SU-DHL-6 (cell line): ENCODE data around the gene BRI3BP.

Experiments used
- H2AFZ ChIP-seq: fragments of 200-600 bp; sonication (generic); 2 replicates; pipeline ENCODE4 v1.6.1; 2014; ENCODE audit warnings: low read depth, mild to moderate bottlenecking, moderate library complexity, mixed read lengths, antibody characterized with exemption, low read length; ENCODE audit not compliant: severe bottlenecking
- H3F3A ChIP-seq: fragments of 200-600 bp; shearing (Covaris generic); 2 replicates; pipeline ENCODE4 v1.6.0; 2016; ENCODE audit warnings: antibody characterized with exemption, mild to moderate bottlenecking; ENCODE audit not compliant: insufficient read depth
- H3K27ac ChIP-seq: fragments of 200-600 bp; sonication (generic); 2 replicates; pipeline ENCODE4 v1.5.1; 2016; ENCODE audit warnings: low read depth, mild to moderate bottlenecking, low read length, moderate library complexity, mixed read lengths
- H3K27me3 ChIP-seq: fragments of 200-600 bp; sonication (generic), shearing (Covaris generic); 2 replicates; pipeline ENCODE4 v1.6.0; 2014; ENCODE audit warnings: mild to moderate bottlenecking, low read length
- H3K36me3 ChIP-seq: fragments of 200-600 bp; sonication (generic); 2 replicates; pipeline ENCODE4 v1.6.1; 2014; ENCODE audit warnings: mild to moderate bottlenecking, low read length, mixed read lengths
- H3K4me2 ChIP-seq: fragments of 300-600, 200-600 bp; shearing (Covaris generic), sonication (generic); 2 replicates; pipeline ENCODE4 v1.6.0; 2014; ENCODE audit warnings: low read length, low read depth, mild to moderate bottlenecking; ENCODE audit not compliant: poor library complexity, severe bottlenecking
- H3K4me3 ChIP-seq: fragments of 200-600 bp; sonication (generic); 2 replicates; pipeline ENCODE4 v1.5.1; 2014; ENCODE audit warnings: antibody characterized with exemption, low read length, mild to moderate bottlenecking, mixed read lengths; ENCODE audit not compliant: insufficient read depth, poor library complexity, severe bottlenecking
- H3K79me2 ChIP-seq: fragments of 200-600 bp; sonication (generic); 2 replicates; pipeline ENCODE4 v1.6.1; 2014; ENCODE audit warnings: mild to moderate bottlenecking, low read length, moderate library complexity; ENCODE audit not compliant: insufficient read depth
- H3K9ac ChIP-seq: fragments of 200-600 bp; sonication (generic); 2 replicates; pipeline ENCODE4 v1.7.0; 2014; ENCODE audit warnings: mild to moderate bottlenecking, low read length
- H3K9me2 ChIP-seq: fragments of 200-600 bp; sonication (generic); replicated peaks from 2 replicates; pipeline ENCODE4 v1.6.1; 2014; ENCODE audit warnings: low read length; ENCODE audit not compliant: insufficient read depth
- H3K9me3 ChIP-seq: fragments of 200-600 bp; sonication (generic); 2 replicates; pipeline ENCODE4 v1.6.1; 2014; ENCODE audit warnings: low read length, mixed read lengths; ENCODE audit not compliant: insufficient read depth
- H4K20me1 ChIP-seq: fragments of 200-600 bp; sonication (generic); 2 replicates; pipeline ENCODE4 v1.6.1; 2014; ENCODE audit warnings: low read depth, mild to moderate bottlenecking, antibody characterized with exemption, low read length, moderate library complexity, mixed read lengths
- CTCF ChIP-seq: fragments of 200-600 bp; sonication (generic); IDR thresholded peaks from one replicate; pipeline ENCODE4 v1.5.1; 2017; ENCODE audit warnings: antibody characterized with exemption, mild to moderate bottlenecking, low read length, moderate library complexity; ENCODE audit not compliant: insufficient read depth, poor library complexity, severe bottlenecking
- EZH2phosphoT487 ChIP-seq: fragments of 200-600 bp; sonication (generic), shearing (Covaris generic); conservative IDR thresholded peaks from 2 replicates; pipeline ENCODE4 v1.6.1; 2018; ENCODE audit warnings: mild to moderate bottlenecking, antibody characterized with exemption, low read length, moderate library complexity, mixed read lengths

Gene BRI3BP

GRCh38 chr12:124954771-124955170 is 38.7 kb upstream of the BRI3BP start:
- no peak overlapping the region for H3K27ac ChIP-seq
- H3K4me3 ChIP-seq, result no peak overlapping the region
- no peaks in the 10 kb centered on the region for H3K9me2 ChIP-seq
- TF ChIP-seq EZH2phosphoT487 (no peak), CTCF (no peak)
- H3F3A ChIP-seq, result no peaks in the 10 kb centered on the region
- no peak overlapping the region for H3K4me2 ChIP-seq
- no peaks in the 10 kb centered on the region for H3K27me3 ChIP-seq
- H2AFZ ChIP-seq, result no peak overlapping the region
- H3K9me3 ChIP-seq, result no peaks in the 10 kb centered on the region
- no peaks in the 10 kb centered on the region for H3K36me3 ChIP-seq
- no peak overlapping the region for H3K9ac ChIP-seq
- H3K79me2 ChIP-seq, result no peaks in the 10 kb centered on the region
- H4K20me1 ChIP-seq, result no peaks in the 10 kb centered on the region

DNA sequence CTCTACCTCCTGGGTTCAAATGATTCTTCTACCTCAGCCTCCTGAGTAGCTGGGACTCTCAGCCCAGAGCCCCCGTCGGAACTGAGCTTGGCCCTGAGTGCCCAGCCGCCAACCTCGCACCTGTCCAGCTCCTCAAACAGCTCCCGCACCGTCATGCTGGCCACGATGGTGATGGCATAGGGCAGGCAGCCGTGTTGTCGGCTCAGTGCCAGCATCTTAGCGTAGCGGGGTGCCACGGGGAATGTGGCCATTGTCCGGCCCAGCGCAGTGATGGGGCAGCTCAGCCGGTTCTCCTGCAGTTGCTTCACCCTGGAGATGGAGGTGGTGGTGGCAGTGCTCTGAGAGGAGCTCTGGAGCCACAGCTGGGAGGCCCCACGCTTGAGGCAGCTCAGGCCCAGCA is 36.9 kb upstream of the BRI3BP start:
- no peaks in the 10 kb centered on the region; the same call in 1 of the 2 replicates for H3K36me3 ChIP-seq
- H3F3A ChIP-seq, result no peaks in the 10 kb centered on the region
- H4K20me1 ChIP-seq, result no peaks in the 10 kb centered on the region
- no peaks in the 10 kb centered on the region for H3K79me2 ChIP-seq
- H3K9me2 ChIP-seq, result no peaks in the 10 kb centered on the region
- no peak overlapping the region for H2AFZ ChIP-seq
- no peak overlapping the region for H3K4me3 ChIP-seq
- H3K27me3 ChIP-seq, result no peaks in the 10 kb centered on the region
- no peak overlapping the region for H3K9ac ChIP-seq
- no peaks in the 10 kb centered on the region for H3K9me3 ChIP-seq
- no peak overlapping the region for H3K4me2 ChIP-seq
- TF ChIP-seq EZH2phosphoT487 (no peak), CTCF (no peak)
- H3K27ac ChIP-seq, result no peak overlapping the region

DNA sequence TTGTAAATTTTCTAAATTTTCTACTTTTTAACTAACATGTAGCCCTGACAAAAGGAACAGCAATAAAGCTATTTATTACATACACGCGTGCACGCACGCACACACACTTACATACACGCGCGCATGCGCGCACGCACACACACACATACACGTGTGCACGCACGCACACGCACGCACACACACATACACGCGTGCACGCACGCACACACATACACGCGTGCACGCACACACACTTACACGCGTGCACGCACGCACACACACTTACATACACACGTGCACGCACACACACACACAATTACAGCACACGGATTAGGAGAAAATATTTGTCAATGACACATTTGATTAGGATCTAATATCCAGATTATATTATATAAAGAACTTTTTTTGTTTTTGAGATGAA is 32.4 kb upstream of the BRI3BP start:
- H3F3A ChIP-seq, result no peaks in the 10 kb centered on the region
- H3K36me3 ChIP-seq, result peaks cover 4% of the 10 kb centered on the region

More for the DNA sequence above, 32.4 kb upstream of the BRI3BP start:
- Histone ChIP-seq H3K27ac (no peak overlapping the region), H2AFZ (no peak overlapping the region), H4K20me1 (no peaks in the 10 kb centered on the region; the same call in 1 of the 2 replicates), H3K9me3 (no peaks in the 10 kb centered on the region), H3K4me2 (no peak overlapping the region), H3K79me2 (no peaks in the 10 kb centered on the region), H3K27me3 (no peaks in the 10 kb centered on the region), H3K4me3 (no peak overlapping the region), H3K9me2 (no peaks in the 10 kb centered on the region), H3K9ac (no peak overlapping the region)
- TF ChIP-seq CTCF, result no peak
